Activated T-cell treated with anti-CD3 and anti-CD28 coated beads, Interleukin-2, amount 50 U/mL, for 72 hours (primary cell): Measurements from ENCODE around the gene PI16. TPM values are rescaled to one million over a fixed set of nuclear protein-coding genes. Genes with fewer than 3 reads are reported as not detected.
A peak's percentile ranks its signal among the peaks of the same experiment; 100 is the strongest.
"Not testable (repeated sequence)": the region's sequence is repeated elsewhere in the genome, so short reads cannot be mapped to it uniquely, and the experiment has no call there.

Source experiments
- ATAC-seq, 2 donors: fragments of 150-1000 bp; cut with Tn5 transposase; replicated peaks in 1 of 2; 2 replicates each; pipeline ENCODE4 v1.10.0; 2021; ENCODE audit warnings: moderate library complexity in 2 of 2, mild to moderate bottlenecking in 1 of 2
- DNase-seq, 2 donors: peaks; one replicate each; pipeline ENCODE4 v3.0.0; 2021 to 2022; ENCODE audit warnings: mixed read lengths in 1 of 2
- H3K27ac Mint-ChIP-seq: one replicate; pipeline ENCODE4 v1.8.0; 2022; ENCODE audit warnings: mild to moderate bottlenecking, moderate library complexity, mixed read lengths
- H3K27me3 Mint-ChIP-seq: one replicate; pipeline ENCODE4 v1.8.0; 2022; ENCODE audit warnings: low read depth, mixed read lengths
- H3K36me3 Mint-ChIP-seq, 2 donors: one replicate each; pipeline ENCODE4 v1.8.0; 2022; ENCODE audit warnings: mixed read lengths in 2 of 2, mild to moderate bottlenecking in 1 of 2; ENCODE audit not compliant: insufficient read depth in 2 of 2
- H3K4me1 Mint-ChIP-seq: one replicate; pipeline ENCODE4 v1.8.0; 2022; ENCODE audit warnings: low read depth, mixed read lengths
- H3K4me3 Mint-ChIP-seq, 2 donors: one replicate each; pipeline ENCODE4 v1.8.0; 2022; ENCODE audit warnings: mild to moderate bottlenecking in 2 of 2, mixed read lengths in 2 of 2, moderate library complexity in 2 of 2
- H3K9me3 Mint-ChIP-seq, 2 donors: one replicate each; pipeline ENCODE4 v1.8.0; 2022; ENCODE audit warnings: mixed read lengths in 2 of 2
- total RNA-seq, 2 donors: library from RNA; stranded (reverse); gene quantifications; one replicate each; pipeline ENCODE4 v1.2.3, GENCODE V29; 2022

PI16 gene
- total RNA-seq, 2 donors from 2014 or later: 0.14 to 4.2 TPM

GRCh38 chr6:36986704-36987047 is 32.1 kb downstream of the PI16 start:
- peaks cover 19% of the 10 kb centered on the region for H3K4me1 Mint-ChIP-seq
- peaks cover 2 to 3% of the 10 kb centered on the region in 2 donors for H3K36me3 Mint-ChIP-seq
- peak; percentile 3 to 16 for ATAC-seq

GRCh38 chr6:36989264-36989663 is 34.7 kb downstream of the PI16 start:
- Mint-ChIP-seq H3K36me3 (peaks cover 2 to 3% of the 10 kb centered on the region in 2 donors), H3K9me3 (no peaks in the 10 kb centered on the region), H3K4me1 (peaks cover 15% of the 10 kb centered on the region), H3K27ac (no peak overlapping the region), H3K27me3 (peaks cover 7% of the 10 kb centered on the region), H3K4me3 (no peak overlapping the region)
- no peak for ATAC-seq
- DNase-seq: no peak

More at GRCh38 chr6:36986704-36987047, 32.1 kb downstream of the PI16 start:
- Mint-ChIP-seq H3K9me3 (no peaks in the 10 kb centered on the region), H3K27me3 (peaks cover 7% of the 10 kb centered on the region), H3K4me3 (peak overlapping the region; percentile 93 to 99), H3K27ac (peak overlapping the region; percentile 98)
- no peak for DNase-seq

- not testable (repeated sequence) for H3K4me3 Mint-ChIP-seq, H3K27me3 Mint-ChIP-seq, DNase-seq, H3K9me3 Mint-ChIP-seq, H3K36me3 Mint-ChIP-seq, H3K27ac Mint-ChIP-seq, ATAC-seq
- H3K4me1 Mint-ChIP-seq: peaks cover 15% of the 10 kb centered on the region
Observed at GRCh38 chr6:36990401-36990800, 35.9 kb downstream of the PI16 start.

GRCh38 chr6:36997811-36998722 is 43.5 kb downstream of the PI16 start:
- ATAC-seq (no peak), DNase-seq (no peak)
- Mint-ChIP-seq H3K9me3 (no peaks in the 10 kb centered on the region), H3K27ac (no peak overlapping the region), H3K27me3 (no peaks in the 10 kb centered on the region), H3K4me3 (no peak overlapping the region), H3K4me1 (no peaks in the 10 kb centered on the region), H3K36me3 (no peaks in the 10 kb centered on the region)

GRCh38 chr6:36998723-36999038 is 44.1 kb downstream of the PI16 start:
- no peak overlapping the region for H3K27ac Mint-ChIP-seq
- no peaks in the 10 kb centered on the region for H3K27me3 Mint-ChIP-seq

GRCh38 chr6:36999061-36999750 is 44.7 kb downstream of the PI16 start:
- Mint-ChIP-seq H3K4me3 (no peak overlapping the region), H3K9me3 (no peaks in the 10 kb centered on the region), H3K4me1 (no peaks in the 10 kb centered on the region), H3K27ac (no peak overlapping the region), H3K27me3 (no peaks in the 10 kb centered on the region), H3K36me3 (no peaks in the 10 kb centered on the region)
- ATAC-seq (no peak), DNase-seq (no peak)

More at GRCh38 chr6:36998723-36999038, 44.1 kb downstream of the PI16 start:
- no peak for ATAC-seq
- Mint-ChIP-seq H3K4me3 (no peak overlapping the region), H3K36me3 (no peaks in the 10 kb centered on the region), H3K9me3 (no peaks in the 10 kb centered on the region), H3K4me1 (no peaks in the 10 kb centered on the region)
- no peak for DNase-seq

GRCh38 chr6:36999751-37000125 is 45.2 kb downstream of the PI16 start:
- H3K4me3 Mint-ChIP-seq: no peak overlapping the region
- H3K27ac Mint-ChIP-seq: no peak overlapping the region
- ATAC-seq (no peak), DNase-seq (no peak)
- no peaks in the 10 kb centered on the region for H3K4me1 Mint-ChIP-seq
- H3K27me3 Mint-ChIP-seq: no peaks in the 10 kb centered on the region
- no peaks in the 10 kb centered on the region for H3K36me3 Mint-ChIP-seq
- no peaks in the 10 kb centered on the region for H3K9me3 Mint-ChIP-seq

GRCh38 chr6:37004044-37004980 is 49.8 kb downstream of the PI16 start:
- Mint-ChIP-seq H3K36me3 (no peaks in the 10 kb centered on the region), H3K27me3 (no peaks in the 10 kb centered on the region)
- no peak for DNase-seq

GRCh38 chr6:37005061-37005810 is 50.7 kb downstream of the PI16 start, which contains the start of gene FGD2:
FGD2 (plus strand) TSS chr6:37005655; CDS start chr6:37005818, 163 bp downstream.
- Mint-ChIP-seq H3K36me3 (no peaks in the 10 kb centered on the region), H3K4me3 (peak within 1 kb of the TSS; percentile 11 to 55), H3K27ac (no peak within 1 kb of the TSS), H3K9me3 (no peaks in the 10 kb centered on the region), H3K27me3 (no peaks in the 10 kb centered on the region), H3K4me1 (peaks cover 16% of the 10 kb centered on the region)
- no peak for DNase-seq
- ATAC-seq: peak in 1 of 2 donors; percentile 19

More at GRCh38 chr6:37004044-37004980, 49.8 kb downstream of the PI16 start:
- Mint-ChIP-seq H3K27ac (no peak overlapping the region), H3K4me1 (peaks cover 16% of the 10 kb centered on the region), H3K4me3 (no peak overlapping the region), H3K9me3 (no peaks in the 10 kb centered on the region)
- no peak for ATAC-seq

- H3K27ac Mint-ChIP-seq: no peak overlapping the region
- H3K4me1 Mint-ChIP-seq: peaks cover 16% of the 10 kb centered on the region
- no peaks in the 10 kb centered on the region for H3K9me3 Mint-ChIP-seq
- DNase-seq (no peak), ATAC-seq (peak; percentile 29 to 39)
- H3K27me3 Mint-ChIP-seq: no peaks in the 10 kb centered on the region
- peak overlapping the region; percentile 11 to 55 for H3K4me3 Mint-ChIP-seq
- H3K36me3 Mint-ChIP-seq: no peaks in the 10 kb centered on the region
Observed at GRCh38 chr6:37005827-37006567, 51.5 kb downstream of the PI16 start.

GRCh38 chr6:37006793-37007339 is 52.3 kb downstream of the PI16 start:
- H3K4me1 Mint-ChIP-seq: peaks cover 16% of the 10 kb centered on the region
- H3K4me3 Mint-ChIP-seq: no peak overlapping the region
- DNase-seq (no peak), ATAC-seq (no peak)
- no peaks in the 10 kb centered on the region for H3K36me3 Mint-ChIP-seq
- H3K9me3 Mint-ChIP-seq: no peaks in the 10 kb centered on the region
- H3K27me3 Mint-ChIP-seq: no peaks in the 10 kb centered on the region
- H3K27ac Mint-ChIP-seq: no peak overlapping the region
